Activated naive CD4-positive, alpha-beta T cell treated with Interleukin-2 at 50 U/mL for 16 hours (primary cell): ENCODE measurements around the gene ULK4.
"Not testable (repeated sequence)": the region's sequence is repeated elsewhere in the genome, so short reads cannot be mapped to it uniquely, and the experiment has no call there.

Source experiments
- DNase-seq: peaks from one replicate; pipeline ENCODE4 v3.0.0-alpha.2; 2020

ULK4 gene

GRCh38 chr3:41478278-41478677 is 483.6 kb downstream of the ULK4 start:
- no peak for DNase-seq

- no peak for DNase-seq
Measured at GRCh38 chr3:41477399-41478014, 484.4 kb downstream of the ULK4 start.

DNA sequence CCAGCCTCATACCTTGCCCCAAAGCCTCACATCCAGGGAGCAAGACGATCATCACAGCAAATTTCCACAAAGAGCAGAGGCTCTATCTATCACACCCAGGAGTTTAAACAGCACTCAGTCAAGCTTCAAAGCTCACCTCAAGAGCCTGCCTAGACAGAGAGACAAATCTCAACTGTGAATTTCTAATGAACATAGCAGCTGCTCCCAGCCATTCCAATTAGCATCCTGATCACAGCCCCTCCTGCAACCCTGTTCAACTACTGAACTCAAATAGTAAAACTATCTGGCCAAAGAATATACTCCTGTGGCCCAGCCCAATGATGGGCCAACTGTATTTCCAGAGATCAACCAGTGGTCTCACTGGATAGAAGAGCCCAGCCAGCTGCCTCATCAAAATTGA is 492.8 kb downstream of the ULK4 start:
- DNase-seq = no peak

- no peak for DNase-seq
Measured at GRCh38 chr3:41467481-41467880, 494.4 kb downstream of the ULK4 start.

- no peak for DNase-seq
Measured at GRCh38 chr3:41464858-41465257, 497.0 kb downstream of the ULK4 start.

GRCh38 chr3:41464401-41464800 is 497.5 kb downstream of the ULK4 start:
- DNase-seq = no peak

DNA sequence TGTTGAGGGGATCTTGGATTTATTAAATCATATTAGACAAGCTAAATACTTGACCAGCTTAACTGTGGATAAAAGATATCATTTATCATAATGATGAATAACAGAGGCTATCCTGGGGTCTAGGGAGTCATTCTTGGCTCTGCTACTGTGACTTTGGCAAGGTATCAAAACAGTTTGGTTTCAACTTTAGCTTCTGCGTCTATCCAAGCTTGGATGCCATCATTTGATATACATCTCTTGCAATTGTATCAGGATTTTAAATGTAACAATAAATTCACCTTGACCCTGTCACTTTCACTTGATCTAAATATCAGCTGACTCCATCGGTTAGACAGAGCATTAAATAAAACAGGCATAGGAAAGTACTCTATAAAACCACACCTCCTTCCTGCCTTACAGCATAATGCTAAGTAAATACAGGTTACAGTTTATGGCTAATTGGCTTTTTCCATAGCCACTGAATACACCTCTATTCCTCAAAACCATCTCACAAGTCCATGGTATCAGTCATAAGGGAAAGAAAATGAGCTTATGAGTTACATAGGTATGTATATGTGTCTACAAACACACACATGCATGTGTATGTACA is 499.7 kb downstream of the ULK4 start:
- no peak for DNase-seq

GRCh38 chr3:41460736-41461135 is 501.2 kb downstream of the ULK4 start:
- DNase-seq = no peak

- DNase-seq = no peak
Measured at GRCh38 chr3:41457176-41457575, 504.7 kb downstream of the ULK4 start.

- DNase-seq = no peak
Measured at GRCh38 chr3:41456162-41456561, 505.7 kb downstream of the ULK4 start.

GRCh38 chr3:41453618-41454017 is 508.3 kb downstream of the ULK4 start:
- not testable (repeated sequence) for DNase-seq

DNA sequence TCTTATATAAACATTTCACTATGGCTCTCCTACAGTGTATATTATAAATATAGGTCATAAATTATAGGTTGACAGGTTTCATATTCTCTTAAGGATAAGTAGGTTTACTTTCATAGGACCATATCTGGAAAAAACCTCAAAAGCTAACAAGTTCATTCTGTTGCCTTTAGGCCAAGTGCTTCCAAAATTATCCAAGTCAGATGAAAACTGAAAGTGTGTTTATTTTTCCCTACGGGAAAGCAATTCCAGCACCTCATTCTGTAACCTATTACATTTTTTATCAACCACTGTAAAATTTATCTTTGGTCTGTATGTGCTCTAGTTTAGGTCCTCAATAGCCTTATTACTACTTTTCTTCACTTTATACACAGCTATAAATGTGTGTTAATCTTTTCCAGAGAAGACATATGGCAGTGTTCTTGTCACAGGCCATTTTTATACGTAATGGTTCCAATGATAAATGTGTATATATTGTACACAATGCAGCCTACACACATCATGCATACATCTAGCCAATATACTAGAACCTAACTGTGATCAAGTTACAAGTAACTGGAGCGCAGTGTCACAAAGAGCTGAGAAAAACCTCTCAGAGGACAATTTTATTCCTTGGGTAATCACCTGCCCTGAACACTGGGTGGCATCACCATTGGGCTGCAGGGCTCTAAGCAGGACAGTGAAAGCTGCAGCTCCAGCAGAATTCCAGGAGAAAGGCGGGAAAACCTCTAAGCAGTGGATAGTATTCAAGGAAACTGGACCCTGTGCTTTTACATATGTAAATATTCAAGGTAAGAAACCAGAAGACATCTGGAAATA is 511.3 kb downstream of the ULK4 start:
- DNase-seq = no peak

DNA sequence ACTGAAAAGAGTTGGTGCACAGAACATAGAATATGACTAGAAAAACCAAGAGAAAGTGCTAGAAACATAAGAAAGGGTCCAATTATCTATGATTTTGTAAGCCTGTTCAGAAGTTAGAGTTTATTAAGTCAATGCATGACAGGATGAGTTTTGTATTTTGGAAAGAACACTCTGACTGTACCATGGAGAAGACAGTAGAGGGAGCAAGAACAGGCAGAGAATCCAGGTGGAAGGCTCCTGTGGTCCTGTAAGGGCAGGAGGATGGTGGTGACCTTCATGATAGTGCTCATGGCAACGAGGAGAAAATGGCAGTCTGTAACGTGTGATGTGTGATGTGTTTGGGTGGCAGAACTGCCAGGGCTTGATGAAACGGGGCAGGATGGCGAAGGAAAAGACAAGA is 513.5 kb downstream of the ULK4 start:
- no peak for DNase-seq

DNA sequence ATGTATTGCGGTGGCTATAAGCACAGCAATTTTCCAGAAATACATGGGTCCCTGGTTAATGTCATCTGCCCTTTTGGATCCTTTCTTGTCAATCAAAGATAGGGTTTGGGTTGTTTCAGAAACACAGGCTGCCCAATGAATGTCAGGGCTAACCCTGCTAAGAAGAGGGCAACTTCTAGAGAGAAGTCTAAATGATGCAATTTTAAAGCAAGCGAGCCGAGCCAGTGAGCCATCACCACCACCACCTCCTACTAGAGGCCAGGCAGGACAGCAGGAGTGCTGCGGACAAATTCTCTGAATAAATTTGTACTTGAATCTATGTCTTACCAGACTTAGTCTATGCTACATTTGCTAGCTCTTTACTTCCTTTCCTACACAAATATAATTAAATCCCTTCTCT is 514.2 kb downstream of the ULK4 start:
- no peak for DNase-seq

DNA sequence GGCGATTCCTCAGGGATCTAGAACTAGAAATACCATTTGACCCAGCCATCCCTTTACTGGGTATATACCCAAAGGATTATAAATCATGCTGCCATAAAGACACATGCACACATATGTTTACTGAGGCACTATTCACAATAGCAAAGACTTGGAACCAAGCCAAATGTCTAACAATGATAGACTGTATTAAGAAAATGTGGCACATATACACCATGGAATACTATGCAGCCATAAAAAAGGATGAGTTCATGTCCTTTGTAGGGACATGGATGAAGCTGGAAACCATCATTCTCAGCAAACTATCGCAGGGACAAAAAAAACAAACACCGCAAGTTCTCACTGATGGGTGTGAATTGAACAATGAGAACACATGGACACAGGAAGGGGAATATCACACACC is 515.6 kb downstream of the ULK4 start:
- not testable (repeated sequence) for DNase-seq

GRCh38 chr3:41441568-41441967 is 520.3 kb downstream of the ULK4 start:
- DNase-seq = no peak

DNA sequence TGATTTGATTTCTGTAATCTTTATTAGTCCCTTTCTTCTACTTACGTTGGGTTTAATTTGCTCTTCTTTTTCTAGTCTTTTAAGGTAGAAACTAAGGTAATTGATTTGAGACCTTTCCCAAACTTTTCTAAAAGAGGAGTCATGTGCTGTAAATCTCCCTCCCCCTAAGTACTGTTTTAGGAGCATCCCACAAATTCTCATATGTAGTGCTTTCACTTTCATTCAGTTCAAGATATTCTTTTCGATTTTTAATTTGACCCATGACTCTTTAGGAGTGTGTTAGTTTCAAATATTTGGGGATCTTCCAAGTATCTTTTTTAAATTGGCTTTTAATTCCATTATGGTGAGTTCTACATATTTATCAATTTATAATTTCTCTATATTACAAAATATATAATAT is 520.8 kb downstream of the ULK4 start:
- DNase-seq = no peak

DNA sequence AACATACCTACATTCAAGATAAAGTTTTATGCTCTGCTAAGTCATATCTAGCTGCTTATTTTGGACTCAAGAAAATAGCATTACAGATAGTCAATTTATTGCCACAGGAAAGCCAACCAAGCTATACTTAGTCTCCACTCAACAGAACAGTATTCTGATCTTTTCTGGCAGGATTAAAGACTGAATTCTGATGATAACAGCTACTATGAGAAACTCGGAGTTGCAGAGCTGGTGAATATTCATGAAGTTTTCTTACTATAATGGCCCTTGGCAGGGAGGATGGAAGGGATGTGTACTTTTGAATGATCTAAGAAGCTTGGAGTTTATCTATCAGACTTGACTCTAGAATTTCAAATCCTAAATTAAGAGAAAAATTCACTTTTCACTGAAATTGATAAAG is 524.9 kb downstream of the ULK4 start:
- no peak for DNase-seq

- no peak for DNase-seq
Measured at GRCh38 chr3:41434781-41435180, 527.1 kb downstream of the ULK4 start.

DNA sequence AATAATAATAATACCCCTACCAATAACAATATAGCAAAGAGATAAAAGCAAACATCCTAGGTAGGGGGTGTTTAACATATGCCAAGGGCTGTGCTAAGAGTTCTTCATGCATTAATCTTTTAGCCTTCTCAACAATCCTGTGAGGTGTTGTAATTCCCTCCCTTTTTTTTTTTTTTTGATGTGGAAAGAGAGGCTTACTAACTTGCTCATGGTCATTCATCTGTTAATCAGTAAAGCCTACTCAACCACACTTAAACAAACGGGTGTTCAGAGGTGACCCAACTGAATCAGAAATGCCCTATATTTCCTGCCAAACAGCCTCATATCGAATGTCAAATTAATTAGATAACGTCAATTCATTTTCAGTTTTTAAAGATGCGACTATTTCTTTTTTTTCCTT is 530.5 kb downstream of the ULK4 start:
- DNase-seq = no peak

DNA sequence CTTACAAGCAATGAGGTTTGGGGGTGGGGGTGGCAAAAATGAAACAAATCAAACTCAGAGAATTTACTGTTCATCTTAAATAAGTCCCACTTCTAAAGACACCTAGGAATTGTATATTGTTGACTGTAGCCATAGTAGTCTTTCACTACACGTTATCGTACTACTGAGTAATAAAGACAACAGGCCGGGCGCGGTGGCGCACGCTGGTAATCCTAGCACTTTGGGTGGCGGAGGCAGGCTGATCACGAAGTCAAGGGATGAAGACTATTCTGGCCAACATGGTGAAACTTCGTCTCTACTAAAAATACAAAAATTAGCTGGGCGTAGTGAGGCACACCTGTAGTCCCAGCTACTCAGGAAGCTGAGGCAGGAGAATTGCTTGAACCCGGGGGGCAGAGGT is 531.0 kb downstream of the ULK4 start:
- no peak for DNase-seq

DNA sequence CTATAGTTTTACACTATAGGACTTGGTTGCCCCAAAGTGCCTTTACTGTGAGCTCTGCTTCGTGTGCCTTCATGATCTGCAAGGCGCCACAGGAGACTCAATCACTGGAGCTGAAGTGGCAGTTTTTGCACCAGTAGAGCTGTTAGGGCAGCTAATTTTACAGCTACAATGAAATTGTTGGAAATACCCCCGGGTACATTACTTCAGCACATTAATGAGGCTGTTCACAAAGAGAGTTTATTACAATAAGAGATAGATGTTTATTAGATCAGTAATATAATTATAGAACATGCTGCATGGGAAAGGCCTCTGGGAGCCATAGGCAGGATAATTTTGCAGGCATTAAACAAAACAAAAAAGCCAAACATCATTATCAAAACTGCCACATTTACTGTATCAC is 531.5 kb downstream of the ULK4 start:
- DNase-seq = no peak

DNA sequence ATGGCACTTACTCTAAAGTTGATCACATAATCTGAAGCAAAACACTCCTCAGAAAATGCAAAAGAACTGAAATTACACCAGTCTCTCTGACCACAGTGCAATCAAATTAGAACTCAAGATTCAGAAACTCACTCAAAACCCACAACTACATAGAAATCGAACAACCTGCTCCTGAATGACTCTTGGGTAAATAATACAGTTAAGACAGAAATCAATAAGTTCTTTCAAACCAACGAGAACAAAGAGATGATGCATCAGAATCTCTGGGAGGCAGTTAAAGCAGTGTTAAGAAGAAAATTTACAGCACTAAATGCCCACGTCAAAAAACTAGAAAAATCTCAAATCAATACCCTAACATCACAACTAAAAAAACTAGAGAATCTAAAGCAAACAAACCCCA is 535.4 kb downstream of the ULK4 start:
- no peak for DNase-seq

DNA sequence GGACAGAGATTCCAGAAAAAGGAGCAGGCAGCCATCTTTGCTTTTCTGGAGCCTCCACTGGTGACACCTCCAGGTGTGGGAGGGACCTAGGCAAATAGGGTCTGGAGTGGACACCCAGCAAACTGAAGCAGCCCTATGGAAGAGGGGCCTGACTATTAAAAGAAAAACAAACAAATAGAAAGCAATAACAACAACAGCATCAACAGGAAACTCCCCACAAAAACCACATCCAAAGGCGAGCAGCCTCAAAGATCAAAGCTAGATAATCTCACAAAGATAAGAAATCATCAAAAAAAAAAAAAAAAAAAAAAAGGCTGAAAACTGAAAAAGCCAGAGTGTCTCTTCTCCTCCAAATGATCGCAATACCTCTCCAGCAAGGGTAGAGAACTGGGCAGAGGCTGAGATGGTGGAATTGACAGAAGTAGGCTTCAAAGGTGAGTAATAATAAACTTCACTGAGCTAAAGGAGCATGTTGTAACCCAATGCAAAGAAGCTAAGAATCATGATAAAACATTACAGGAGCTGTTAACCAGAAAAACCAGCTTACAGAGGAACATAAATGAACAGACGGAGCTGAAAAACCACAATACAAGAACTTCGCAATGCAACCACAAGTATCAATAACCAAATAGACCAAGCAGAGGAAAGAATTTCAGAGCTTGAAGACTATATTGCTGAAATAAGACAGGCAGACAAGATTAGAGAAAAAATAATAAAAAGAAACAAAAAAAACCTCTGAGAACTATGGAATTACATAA is 537.2 kb downstream of the ULK4 start:
- DNase-seq = no peak
